ENCODE results near the gene AMPH.

AMPH gene

GRCh38 chr7:38630720-38631673 lies at the start of gene AMPH:
Gene AMPH, minus strand, starts transcription at chr7:38631373. Its CDS starts 22 bp downstream, at chr7:38631351.
- peak within 1 kb of the TSS in 1 of 2 donors; percentile 22 for H3K9ac ChIP-seq (ENCODE audit: low read length in 2 of 2)
- peak within 1 kb of the TSS; percentile 66 to 71 for H3K4me3 ChIP-seq (ENCODE audit: low read length in 2 of 2)
- no peak within 1 kb of the TSS for H3K27ac ChIP-seq (ENCODE audit: low read length)
- no peaks in the 10 kb centered on the region for H3K36me3 ChIP-seq (ENCODE audit: control insufficient read depth in 2 of 2, insufficient read depth in 2 of 2, low read length in 2 of 2)
- peaks cover 4% of the 10 kb centered on the region for H3K4me1 ChIP-seq (ENCODE audit: control insufficient read depth, insufficient read depth, low read length)
- no peaks in the 10 kb centered on the region for H3K9me3 ChIP-seq (ENCODE audit: control insufficient read depth in 2 of 2, low read length in 2 of 2)
- H3K27me3 ChIP-seq (ENCODE audit: control insufficient read depth in 1 of 2, insufficient read depth in 2 of 2, low read length in 2 of 2) = peaks cover 0 to 9% of the 10 kb centered on the region in 2 donors

DNA sequence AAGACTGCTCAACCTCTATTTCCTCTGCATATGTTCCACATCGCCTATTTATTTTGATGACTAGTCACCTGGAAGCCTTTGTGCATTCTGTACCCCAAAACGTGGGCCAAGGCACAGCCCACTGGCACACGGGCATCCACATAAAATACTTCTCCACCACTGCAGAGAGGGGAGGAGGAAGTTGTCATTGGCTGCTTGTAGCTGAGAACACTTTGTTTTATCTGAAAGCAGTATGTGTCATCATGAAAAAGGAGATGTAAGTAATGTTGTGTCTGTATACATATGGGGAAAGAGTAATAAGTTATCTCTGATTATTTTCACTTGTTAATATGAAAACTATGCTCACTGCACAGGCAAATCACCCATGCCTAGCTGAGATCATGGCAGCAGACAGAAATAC lies 48.2 kb upstream of the AMPH start:
- no peaks in the 10 kb centered on the region for H3K36me3 ChIP-seq (ENCODE audit: control insufficient read depth in 2 of 2, insufficient read depth in 2 of 2, low read length in 2 of 2)
- no peak overlapping the region for H3K4me3 ChIP-seq (ENCODE audit: low read length in 2 of 2)
- H3K9ac ChIP-seq (ENCODE audit: low read length in 2 of 2) = no peak overlapping the region
- H3K27me3 ChIP-seq (ENCODE audit: control insufficient read depth in 1 of 2, insufficient read depth in 2 of 2, low read length in 2 of 2) = no peaks in the 10 kb centered on the region
- H3K27ac ChIP-seq (ENCODE audit: low read length) = no peak overlapping the region
- H3K9me3 ChIP-seq (ENCODE audit: control insufficient read depth in 2 of 2, low read length in 2 of 2) = no peaks in the 10 kb centered on the region
- H3K4me1 ChIP-seq (ENCODE audit: control insufficient read depth, insufficient read depth, low read length) = no peaks in the 10 kb centered on the region

DNA sequence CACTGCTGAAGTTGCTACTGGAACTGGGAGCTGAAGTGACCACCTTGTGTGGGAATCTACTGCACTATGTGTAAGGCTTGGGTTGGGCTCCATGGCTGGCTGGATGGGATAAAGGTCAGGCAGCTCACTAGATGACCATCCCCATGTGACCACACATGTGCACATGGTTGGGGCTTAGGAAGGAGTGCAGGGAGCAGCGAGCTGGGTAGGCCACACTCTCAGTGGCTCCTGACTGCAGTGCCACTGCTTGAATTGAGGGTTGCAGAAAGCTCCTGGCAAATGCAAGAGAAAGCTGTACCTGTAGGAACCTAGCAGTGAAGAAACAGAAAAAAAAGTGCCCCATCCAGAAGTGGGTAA lies 47.5 kb upstream of the AMPH start:
- Histone ChIP-seq H3K27ac (ENCODE audit: low read length) (no peak overlapping the region), H3K27me3 (ENCODE audit: control insufficient read depth in 1 of 2, insufficient read depth in 2 of 2, low read length in 2 of 2) (no peaks in the 10 kb centered on the region), H3K36me3 (ENCODE audit: control insufficient read depth in 2 of 2, insufficient read depth in 2 of 2, low read length in 2 of 2) (no peaks in the 10 kb centered on the region), H3K9me3 (ENCODE audit: control insufficient read depth in 2 of 2, low read length in 2 of 2) (no peaks in the 10 kb centered on the region), H3K4me1 (ENCODE audit: control insufficient read depth, insufficient read depth, low read length) (no peaks in the 10 kb centered on the region), H3K9ac (ENCODE audit: low read length in 2 of 2) (no peak overlapping the region), H3K4me3 (ENCODE audit: low read length in 2 of 2) (no peak overlapping the region)

GRCh38 chr7:38677981-38678697 lies 47.0 kb upstream of the AMPH start:
- Histone ChIP-seq H3K27me3 (ENCODE audit: control insufficient read depth in 1 of 2, insufficient read depth in 2 of 2, low read length in 2 of 2) (no peaks in the 10 kb centered on the region), H3K36me3 (ENCODE audit: control insufficient read depth in 2 of 2, insufficient read depth in 2 of 2, low read length in 2 of 2) (no peaks in the 10 kb centered on the region), H3K9me3 (ENCODE audit: control insufficient read depth in 2 of 2, low read length in 2 of 2) (no peaks in the 10 kb centered on the region), H3K9ac (ENCODE audit: low read length in 2 of 2) (no peak overlapping the region), H3K4me1 (ENCODE audit: control insufficient read depth, insufficient read depth, low read length) (no peaks in the 10 kb centered on the region), H3K4me3 (ENCODE audit: low read length in 2 of 2) (no peak overlapping the region), H3K27ac (ENCODE audit: low read length) (no peak overlapping the region)

GRCh38 chr7:38675494-38676106 lies 44.4 kb upstream of the AMPH start:
- no peaks in the 10 kb centered on the region for H3K4me1 ChIP-seq (ENCODE audit: control insufficient read depth, insufficient read depth, low read length)
- no peaks in the 10 kb centered on the region for H3K9me3 ChIP-seq (ENCODE audit: control insufficient read depth in 2 of 2, low read length in 2 of 2)
- H3K27ac ChIP-seq (ENCODE audit: low read length) = no peak overlapping the region
- no peaks in the 10 kb centered on the region for H3K36me3 ChIP-seq (ENCODE audit: control insufficient read depth in 2 of 2, insufficient read depth in 2 of 2, low read length in 2 of 2)
- H3K9ac ChIP-seq (ENCODE audit: low read length in 2 of 2) = no peak overlapping the region
- no peak overlapping the region for H3K4me3 ChIP-seq (ENCODE audit: low read length in 2 of 2)
- H3K27me3 ChIP-seq (ENCODE audit: control insufficient read depth in 1 of 2, insufficient read depth in 2 of 2, low read length in 2 of 2) = no peaks in the 10 kb centered on the region

DNA sequence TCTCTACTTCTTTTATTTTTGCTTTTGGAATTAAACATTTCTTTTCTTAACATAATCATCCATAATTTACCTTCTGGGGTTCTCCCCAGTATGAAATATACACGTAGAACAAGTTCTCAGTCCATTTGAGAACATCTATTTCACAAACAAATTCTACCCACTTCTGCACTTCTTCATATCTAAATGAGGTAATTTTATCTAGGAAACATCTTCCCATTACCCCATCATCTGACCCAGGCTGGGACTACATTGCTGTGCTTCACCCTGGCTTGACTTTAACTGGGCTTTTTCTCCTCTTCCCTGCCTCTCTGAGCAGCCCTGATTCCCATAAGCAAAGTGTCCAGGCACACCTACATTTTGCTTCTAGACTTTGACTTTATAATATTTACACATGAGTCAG lies 43.3 kb upstream of the AMPH start:
- no peaks in the 10 kb centered on the region for H3K36me3 ChIP-seq (ENCODE audit: control insufficient read depth in 2 of 2, insufficient read depth in 2 of 2, low read length in 2 of 2)
- no peak overlapping the region for H3K27ac ChIP-seq (ENCODE audit: low read length)
- no peak overlapping the region for H3K4me3 ChIP-seq (ENCODE audit: low read length in 2 of 2)
- no peaks in the 10 kb centered on the region for H3K9me3 ChIP-seq (ENCODE audit: control insufficient read depth in 2 of 2, low read length in 2 of 2)
- H3K9ac ChIP-seq (ENCODE audit: low read length in 2 of 2) = no peak overlapping the region
- no peaks in the 10 kb centered on the region for H3K4me1 ChIP-seq (ENCODE audit: control insufficient read depth, insufficient read depth, low read length)
- H3K27me3 ChIP-seq (ENCODE audit: control insufficient read depth in 1 of 2, insufficient read depth in 2 of 2, low read length in 2 of 2) = no peaks in the 10 kb centered on the region

DNA sequence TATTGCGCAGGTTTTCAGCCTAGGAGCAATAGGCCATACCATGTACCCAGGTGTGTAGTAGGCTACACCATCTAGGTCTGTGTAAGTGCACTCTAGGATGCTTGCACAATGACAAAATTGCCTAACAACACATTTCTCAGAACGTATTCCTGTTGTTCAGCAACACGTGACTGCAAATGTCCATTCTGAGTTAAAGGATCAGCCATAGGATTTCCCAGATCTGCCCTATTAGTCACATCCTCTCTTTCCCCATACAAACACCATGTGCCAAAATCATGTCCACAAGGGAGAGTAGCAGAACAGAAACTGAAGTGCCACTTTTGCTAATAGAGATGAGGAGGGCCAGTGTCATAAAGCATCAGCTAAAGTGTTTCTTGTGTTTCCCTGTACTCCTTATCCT lies 42.6 kb upstream of the AMPH start:
- H3K4me3 ChIP-seq (ENCODE audit: low read length in 2 of 2) = no peak overlapping the region
- no peaks in the 10 kb centered on the region for H3K27me3 ChIP-seq (ENCODE audit: control insufficient read depth in 1 of 2, insufficient read depth in 2 of 2, low read length in 2 of 2)
- no peaks in the 10 kb centered on the region for H3K4me1 ChIP-seq (ENCODE audit: control insufficient read depth, insufficient read depth, low read length)
- H3K9me3 ChIP-seq (ENCODE audit: control insufficient read depth in 2 of 2, low read length in 2 of 2) = no peaks in the 10 kb centered on the region
- no peak overlapping the region for H3K9ac ChIP-seq (ENCODE audit: low read length in 2 of 2)
- H3K27ac ChIP-seq (ENCODE audit: low read length) = no peak overlapping the region
- no peaks in the 10 kb centered on the region for H3K36me3 ChIP-seq (ENCODE audit: control insufficient read depth in 2 of 2, insufficient read depth in 2 of 2, low read length in 2 of 2)

DNA sequence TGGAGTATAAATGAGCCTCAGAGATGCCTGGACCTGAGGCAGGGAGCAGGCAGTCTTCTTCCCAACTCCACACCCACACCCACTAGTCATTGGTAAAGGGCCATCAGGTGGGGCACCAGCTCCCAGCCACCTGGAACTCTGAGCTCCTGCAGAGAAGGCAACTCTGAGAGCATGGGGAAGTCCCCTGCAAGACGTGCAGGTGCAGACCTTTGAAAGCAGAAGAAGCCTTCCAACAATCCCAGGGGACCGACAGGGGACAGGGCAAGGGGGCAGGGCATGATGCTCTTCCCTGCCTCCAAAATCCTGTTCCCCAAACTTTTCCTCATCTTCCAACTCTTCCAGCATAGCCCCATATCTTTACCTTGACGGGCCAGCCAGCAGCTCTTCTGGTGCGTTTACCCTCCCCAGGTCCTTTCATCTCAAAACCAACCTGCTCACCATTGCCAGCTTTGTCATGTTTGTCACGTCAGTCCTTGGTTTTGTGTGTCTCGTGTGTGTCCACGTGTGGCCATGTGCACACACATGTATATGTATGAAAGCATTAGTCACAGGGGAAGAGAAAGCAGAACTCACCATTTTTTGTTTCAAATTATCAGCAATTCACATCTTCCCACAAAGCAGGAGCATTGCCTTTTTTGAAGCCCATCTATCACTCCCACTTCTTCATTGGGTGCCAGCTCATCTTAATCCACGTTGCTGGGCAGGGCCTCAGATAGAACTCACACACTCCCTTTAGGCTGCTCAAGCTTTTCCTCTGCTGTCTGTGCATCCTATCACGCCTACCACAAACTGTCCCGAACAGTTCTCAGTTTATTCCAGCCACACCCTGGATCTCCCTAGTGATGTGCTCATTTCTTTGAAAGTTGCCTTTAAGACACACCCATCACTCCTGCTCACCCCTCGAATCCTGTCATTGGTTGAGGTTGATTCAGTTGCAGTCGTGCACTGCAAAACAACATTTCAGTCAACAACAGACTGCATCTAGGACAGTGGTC lies 41.0 kb upstream of the AMPH start:
- H3K9ac ChIP-seq (ENCODE audit: low read length in 2 of 2) = no peak overlapping the region
- H3K36me3 ChIP-seq (ENCODE audit: control insufficient read depth in 2 of 2, insufficient read depth in 2 of 2, low read length in 2 of 2) = no peaks in the 10 kb centered on the region
- no peaks in the 10 kb centered on the region for H3K27me3 ChIP-seq (ENCODE audit: control insufficient read depth in 1 of 2, insufficient read depth in 2 of 2, low read length in 2 of 2)
- H3K4me3 ChIP-seq (ENCODE audit: low read length in 2 of 2) = no peak overlapping the region
- H3K4me1 ChIP-seq (ENCODE audit: control insufficient read depth, insufficient read depth, low read length) = no peaks in the 10 kb centered on the region
- no peak overlapping the region for H3K27ac ChIP-seq (ENCODE audit: low read length)
- no peaks in the 10 kb centered on the region for H3K9me3 ChIP-seq (ENCODE audit: control insufficient read depth in 2 of 2, low read length in 2 of 2)

DNA sequence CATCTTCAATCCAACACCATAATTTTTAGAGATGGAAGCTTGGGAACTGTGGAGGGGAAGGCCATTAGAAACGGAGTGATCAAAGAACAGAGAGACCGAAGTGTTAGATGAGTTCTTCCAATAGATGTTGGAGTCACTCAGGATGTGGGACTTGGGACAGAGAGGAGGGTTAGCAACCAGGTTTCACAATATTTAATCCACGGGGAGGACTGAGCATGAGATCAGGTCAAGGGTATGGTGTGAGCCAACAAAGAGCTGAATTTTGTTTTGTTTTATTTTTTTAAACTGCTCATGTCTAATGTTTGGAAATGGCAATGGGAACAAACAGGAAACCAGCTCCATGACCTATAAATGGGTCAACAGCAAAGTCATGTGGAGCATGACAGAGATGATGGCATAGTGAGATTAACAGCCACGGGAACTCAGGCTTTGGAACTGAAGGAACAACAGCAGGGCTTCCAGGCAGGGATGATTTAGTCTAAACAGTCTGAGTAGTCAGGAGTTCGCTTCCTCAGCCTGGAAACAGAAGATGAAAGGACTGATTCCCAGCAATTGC lies 38.9 kb upstream of the AMPH start:
- H3K9me3 ChIP-seq (ENCODE audit: control insufficient read depth in 2 of 2, low read length in 2 of 2) = no peaks in the 10 kb centered on the region
- H3K4me3 ChIP-seq (ENCODE audit: low read length in 2 of 2) = no peak overlapping the region
- no peaks in the 10 kb centered on the region for H3K4me1 ChIP-seq (ENCODE audit: control insufficient read depth, insufficient read depth, low read length)
- no peak overlapping the region for H3K27ac ChIP-seq (ENCODE audit: low read length)
- no peak overlapping the region for H3K9ac ChIP-seq (ENCODE audit: low read length in 2 of 2)
- H3K36me3 ChIP-seq (ENCODE audit: control insufficient read depth in 2 of 2, insufficient read depth in 2 of 2, low read length in 2 of 2) = no peaks in the 10 kb centered on the region
- no peaks in the 10 kb centered on the region for H3K27me3 ChIP-seq (ENCODE audit: control insufficient read depth in 1 of 2, insufficient read depth in 2 of 2, low read length in 2 of 2)

- Histone ChIP-seq H3K9me3 (ENCODE audit: control insufficient read depth in 2 of 2, low read length in 2 of 2) (no peaks in the 10 kb centered on the region), H3K27ac (ENCODE audit: low read length) (no peak overlapping the region), H3K36me3 (ENCODE audit: control insufficient read depth in 2 of 2, insufficient read depth in 2 of 2, low read length in 2 of 2) (no peaks in the 10 kb centered on the region), H3K4me3 (ENCODE audit: low read length in 2 of 2) (no peak overlapping the region), H3K4me1 (ENCODE audit: control insufficient read depth, insufficient read depth, low read length) (no peaks in the 10 kb centered on the region), H3K27me3 (ENCODE audit: control insufficient read depth in 1 of 2, insufficient read depth in 2 of 2, low read length in 2 of 2) (no peaks in the 10 kb centered on the region), H3K9ac (ENCODE audit: low read length in 2 of 2) (no peak overlapping the region)
Measured at GRCh38 chr7:38664972-38665371, 33.8 kb upstream of the AMPH start.
